Posterior vena cava (tissue), 2 donors: ENCODE data around the gene CLCN5. TPM values are rescaled to one million over a fixed set of nuclear protein-coding genes. Genes with fewer than 3 reads are reported as not detected.

ENCODE experiments used
- DNase-seq: peaks from one replicate; pipeline ENCODE4 v3.0.0-alpha.2; 2020; ENCODE audit warnings: low spot score
- intact Hi-C, 2 donors: fragments of 100-400 bp; cut with DNase I; formaldehyde crosslinking; loops; one replicate each; pipeline versions ENCODE4 v1.14.1 to v1.14.2; 2022 to 2023
- long read RNA-seq, 2 donors: library from polyadenylated mRNA; unstranded; transcript quantifications; one replicate each; pipeline ENCODE4 v2.0.0, GENCODE V29; 2020 to 2021
- total RNA-seq, 2 donors: library from RNA; stranded (reverse); fragmentation: NEBNext Ultra II Directional; extraction: Animal tissue kit (Norgen Biotek cat#: 25700); gene quantifications; one replicate each; pipeline ENCODE4 v1.2.1, GENCODE V29; 2021
- donor health status: DM: yes; HTN: yes; CAD: no.
- donor health status: DM: yes; HTN: yes; CAD: no.

The CLCN5 gene
- total RNA-seq, result 1 to 10 TPM; 7.9 to 8.4 TPM
- long read RNA-seq, donor 1, partial matches to known transcripts, result 0 of 4 reads
- long read RNA-seq, donor 1, other reads (novel, unspliced or antisense), result 2 of 4 reads
- long read RNA-seq, donor 2, partial matches to known transcripts, result 0 of 4 reads
- long read RNA-seq, donor 2, other reads (novel, unspliced or antisense), result 4 of 4 reads

GRCh38 chrX:49922291-49923241 is at the start of gene CLCN5:
Gene CLCN5, plus strand, starts transcription at chrX:49922596. Its CDS starts 2,703 bp downstream, at chrX:49925299.
- intact Hi-C loops, result loop anchor here in 1 of 2 donors (5.0 kb wide), 1 partner anchor 615 kb away; no protein-coding TSS in a partner anchor
- peak; percentile 99 for DNase-seq

- no peak for DNase-seq
- intact Hi-C loops, result no loop called here
These were observed 45.6 kb upstream of the CLCN5 start for GRCh38 chrX:49876750-49877149.

GRCh38 chrX:49877397-49878101 is 44.8 kb upstream of the CLCN5 start:
- intact Hi-C loops, result no loop called here
- no peak for DNase-seq

- intact Hi-C loops, result no loop called here
- no peak for DNase-seq
These were observed 44.1 kb upstream of the CLCN5 start for GRCh38 chrX:49878128-49878833.

GRCh38 chrX:49878834-49879655 is 43.4 kb upstream of the CLCN5 start, which contains the start of gene USP27X:
Gene USP27X, plus strand, starts transcription at chrX:49879484. Its CDS starts 824 bp downstream, at chrX:49880308.
- intact Hi-C loops, result no loop called here
- peak; percentile 89 for DNase-seq

- no peak for DNase-seq
- intact Hi-C loops, result loop anchor here (10.0 kb wide), 2 partner anchors 55 to 1785 kb away; partner anchors contain the start of gene PAGE4 (in 1 of the 2)
These were observed 42.6 kb upstream of the CLCN5 start for GRCh38 chrX:49879656-49880277.

- intact Hi-C loops, result loop anchor here (10.0 kb wide), 2 partner anchors 56 to 1786 kb away; partner anchors contain the start of gene PAGE4 (in 1 of the 2)
- DNase-seq, result no peak
These were observed 41.7 kb upstream of the CLCN5 start for GRCh38 chrX:49880668-49881067.

- intact Hi-C loops, result loop anchor here (10.0 kb wide), 2 partner anchors 60 to 1790 kb away; partner anchors contain the start of gene PAGE4 (in 1 of the 2)
- no peak for DNase-seq
These were observed 38.0 kb upstream of the CLCN5 start for GRCh38 chrX:49884290-49884862.

- DNase-seq, result no peak
- intact Hi-C loops, result no loop called here
These were observed 29.9 kb upstream of the CLCN5 start for GRCh38 chrX:49892542-49892941.

- intact Hi-C loops, result no loop called here
- no peak for DNase-seq
These were observed 25.4 kb upstream of the CLCN5 start for GRCh38 chrX:49896951-49897350.

GRCh38 chrX:49901048-49901447 is 21.3 kb upstream of the CLCN5 start:
- DNase-seq, result no peak
- intact Hi-C loops, result no loop called here

GRCh38 chrX:49910344-49910743 is 12.1 kb upstream of the CLCN5 start:
- intact Hi-C loops, result no loop called here
- DNase-seq, result no peak

GRCh38 chrX:49912086-49912485 is 10.3 kb upstream of the CLCN5 start:
- DNase-seq, result no peak

GRCh38 chrX:49912861-49913260 is 9.5 kb upstream of the CLCN5 start:
- intact Hi-C loops, result no loop called here
- no peak for DNase-seq

More at GRCh38 chrX:49912086-49912485, 10.3 kb upstream of the CLCN5 start:
- intact Hi-C loops, result no loop called here

GRCh38 chrX:49915361-49916222 is 6.8 kb upstream of the CLCN5 start:
- intact Hi-C loops, result loop anchor here in 1 of 2 donors (5.0 kb wide), 1 partner anchor 287 kb away; the partner anchor contains the start of genes AKAP4 and CCNB3
- no peak for DNase-seq

GRCh38 chrX:49919617-49920016 is 2.8 kb upstream of the CLCN5 start:
- intact Hi-C loops, result loop anchor here (5.0 kb wide), 2 partner anchors 283 to 612 kb away; partner anchors contain the start of genes AKAP4 (in 1 of the 2) and CCNB3 (in 1 of the 2)
- DNase-seq, result no peak
